ENCODE data around the gene EDRF1. TPM values are rescaled to one million over a fixed set of nuclear protein-coding genes. Genes with fewer than 3 reads are reported as not detected.

EDRF1 gene
- total and polyA plus RNA-seq, 2 of the 13 experiments (the other 11 are each of a cell fraction or from before 2014, with no cell fraction given): 16.9 to 26.7 TPM

DNA sequence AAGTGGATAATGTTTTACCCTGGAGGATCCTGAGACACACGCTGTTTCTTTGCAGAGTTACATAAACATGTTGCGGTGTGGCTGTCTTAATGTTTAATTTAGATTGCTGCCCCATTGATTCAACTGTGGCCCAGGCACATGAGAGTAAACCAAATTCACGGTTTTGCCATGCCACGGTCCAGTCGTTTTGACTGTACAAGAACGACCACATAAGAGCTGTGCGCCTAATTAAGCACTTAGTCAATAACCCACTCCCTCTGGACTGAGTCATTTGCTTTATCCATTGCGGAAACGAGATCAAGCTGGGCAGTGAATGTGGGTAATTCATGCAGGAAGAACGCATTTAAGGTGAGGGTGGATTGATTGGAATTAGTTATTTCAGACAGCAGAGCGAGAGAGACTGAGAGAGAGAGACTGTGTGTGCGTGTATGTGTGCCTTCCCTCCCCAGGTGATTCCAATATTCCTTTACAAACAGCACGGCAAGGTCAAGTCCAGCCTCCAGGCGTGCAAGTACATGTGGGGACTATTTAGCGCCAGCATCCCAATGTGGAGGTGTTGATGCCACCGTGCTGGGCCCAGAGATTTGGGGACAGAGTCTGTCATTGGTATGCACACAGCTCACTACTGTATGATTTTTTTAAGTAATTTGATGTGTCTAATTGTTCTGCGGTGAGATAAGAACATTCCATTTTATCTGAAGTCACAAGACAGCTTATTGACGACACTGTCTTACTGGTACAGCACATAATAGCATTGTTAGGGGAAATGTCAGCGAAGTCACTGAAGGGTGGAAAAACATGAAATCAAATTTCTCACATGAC is 28.1 kb upstream of the EDRF1 start:
- in situ Hi-C loops (cut with HindIII; ENCODE audit: extremely low pct_ligation_motif_present, low pct_unique_long_range_greater_than_20kb) (no loop called here), intact Hi-C loops (cut with micrococcal nuclease; ENCODE audit: unreplicated experiment) (no loop called here)
- 30% methylated on average over 18 of the region's 19 CpGs for WGBS (ENCODE audit: low lambda C conversion rate)
- Histone ChIP-seq H3K4me1 (ENCODE audit: insufficient read depth, low read length) (no peaks in the 10 kb centered on the region), H3K9me3 (ENCODE audit: low read length) (no peaks in the 10 kb centered on the region), H2AFZ (ENCODE audit: low read length) (no peak overlapping the region), H3K4me2 (ENCODE audit: low read depth, low read length) (no peak overlapping the region), H3K79me2 (ENCODE audit: insufficient read depth, low read length) (no peaks in the 10 kb centered on the region), H3K4me3 (replicated peaks in 1 of 3; ENCODE audit: insufficient read depth in 1 of 3, low read depth in 2 of 3, low read length in 3 of 3) (no peak overlapping the region), H3K9ac (ENCODE audit: insufficient read depth, low read depth, low read length) (no peak overlapping the region), H3K27ac (ENCODE audit: extremely low read length, insufficient read depth, low read length) (no peak overlapping the region), H3K27me3 (ENCODE audit: control insufficient read depth in 1 of 2, insufficient read depth in 2 of 2, low read length in 2 of 2) (peaks cover 2 to 60% of the 10 kb centered on the region in 2 experiments; a peak in 4 of 5 replicates), H4K20me1 (ENCODE audit: insufficient read depth, low read length) (no peaks in the 10 kb centered on the region), H3K36me3 (replicated peaks in 1 of 2; ENCODE audit: control insufficient read depth in 1 of 2, insufficient read depth in 2 of 2, low read length in 2 of 2) (no peaks in the 10 kb centered on the region)
- FAIRE-seq (no peak), DNase-seq (ENCODE audit: low spot score) (no peak), ATAC-seq (no peak)
- CTCF ChIA-PET (ENCODE audit: low intra/inter-chr PET ratio, low total read pairs): no interaction called here
- POLR2A ChIA-PET: no interaction called here
- BruUV-seq (replicated peaks): no TSS peak
- no peak for TF ChIP-seq ATF7-NPFF (CRISPR knock-in tag; IDR thresholded peaks at IDR 0.05; ENCODE audit: low read depth)
- TF ChIP-seq, protein P1, sequence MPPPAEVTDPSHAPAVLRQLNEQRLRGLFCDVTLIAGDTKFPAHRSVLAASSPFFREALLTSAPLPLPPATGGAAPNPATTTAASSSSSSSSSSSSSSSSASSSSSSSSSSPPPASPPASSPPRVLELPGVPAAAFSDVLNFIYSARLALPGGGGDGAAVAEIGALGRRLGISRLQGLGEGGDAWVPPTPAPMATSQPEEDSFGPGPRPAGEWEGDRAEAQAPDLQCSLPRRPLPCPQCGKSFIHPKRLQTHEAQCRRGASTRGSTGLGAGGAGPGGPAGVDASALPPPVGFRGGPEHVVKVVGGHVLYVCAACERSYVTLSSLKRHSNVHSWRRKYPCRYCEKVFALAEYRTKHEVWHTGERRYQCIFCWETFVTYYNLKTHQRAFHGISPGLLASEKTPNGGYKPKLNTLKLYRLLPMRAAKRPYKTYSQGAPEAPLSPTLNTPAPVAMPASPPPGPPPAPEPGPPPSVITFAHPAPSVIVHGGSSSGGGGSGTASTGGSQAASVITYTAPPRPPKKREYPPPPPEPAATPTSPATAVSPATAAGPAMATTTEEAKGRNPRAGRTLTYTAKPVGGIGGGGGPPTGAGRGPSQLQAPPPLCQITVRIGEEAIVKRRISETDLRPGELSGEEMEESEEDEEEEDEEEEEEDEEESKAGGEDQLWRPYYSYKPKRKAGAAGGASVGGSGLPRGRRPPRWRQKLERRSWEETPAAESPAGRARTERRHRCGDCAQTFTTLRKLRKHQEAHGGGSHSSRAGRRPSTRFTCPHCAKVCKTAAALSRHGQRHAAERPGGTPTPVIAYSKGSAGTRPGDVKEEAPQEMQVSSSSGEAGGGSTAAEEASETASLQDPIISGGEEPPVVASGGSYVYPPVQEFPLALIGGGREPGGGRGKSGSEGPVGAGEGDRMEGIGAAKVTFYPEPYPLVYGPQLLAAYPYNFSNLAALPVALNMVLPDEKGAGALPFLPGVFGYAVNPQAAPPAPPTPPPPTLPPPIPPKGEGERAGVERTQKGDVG (CRISPR knock-in tag; IDR thresholded peaks at IDR 0.05; ENCODE audit: borderline replicate concordance): no peak
- TF ChIP-seq HOXA3 (CRISPR knock-in tag; IDR thresholded peaks at IDR 0.05): no peak
- TF ChIP-seq, protein P2, sequence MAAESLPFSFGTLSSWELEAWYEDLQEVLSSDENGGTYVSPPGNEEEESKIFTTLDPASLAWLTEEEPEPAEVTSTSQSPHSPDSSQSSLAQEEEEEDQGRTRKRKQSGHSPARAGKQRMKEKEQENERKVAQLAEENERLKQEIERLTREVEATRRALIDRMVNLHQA (CRISPR knock-in tag; IDR thresholded peaks at IDR 0.05): no peak
- TF ChIP-seq, protein P3, sequence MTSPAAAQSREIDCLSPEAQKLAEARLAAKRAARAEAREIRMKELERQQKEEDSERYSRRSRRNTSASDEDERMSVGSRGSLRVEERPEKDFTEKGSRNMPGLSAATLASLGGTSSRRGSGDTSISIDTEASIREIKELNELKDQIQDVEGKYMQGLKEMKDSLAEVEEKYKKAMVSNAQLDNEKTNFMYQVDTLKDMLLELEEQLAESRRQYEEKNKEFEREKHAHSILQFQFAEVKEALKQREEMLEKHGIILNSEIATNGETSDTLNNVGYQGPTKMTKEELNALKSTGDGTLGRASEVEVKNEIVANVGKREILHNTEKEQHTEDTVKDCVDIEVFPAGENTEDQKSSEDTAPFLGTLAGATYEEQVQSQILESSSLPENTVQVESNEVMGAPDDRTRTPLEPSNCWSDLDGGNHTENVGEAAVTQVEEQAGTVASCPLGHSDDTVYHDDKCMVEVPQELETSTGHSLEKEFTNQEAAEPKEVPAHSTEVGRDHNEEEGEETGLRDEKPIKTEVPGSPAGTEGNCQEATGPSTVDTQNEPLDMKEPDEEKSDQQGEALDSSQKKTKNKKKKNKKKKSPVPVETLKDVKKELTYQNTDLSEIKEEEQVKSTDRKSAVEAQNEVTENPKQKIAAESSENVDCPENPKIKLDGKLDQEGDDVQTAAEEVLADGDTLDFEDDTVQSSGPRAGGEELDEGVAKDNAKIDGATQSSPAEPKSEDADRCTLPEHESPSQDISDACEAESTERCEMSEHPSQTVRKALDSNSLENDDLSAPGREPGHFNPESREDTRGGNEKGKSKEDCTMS (CRISPR knock-in tag; conservative IDR thresholded peaks at IDR 0.05): no peak

All from HepG2 (cell line).